GM18498 (cell line): ENCODE results near the gene PRODH2.
A peak's percentile ranks its signal among the peaks of the same experiment; 100 is the strongest.
"Not testable (repeated sequence)": the region's sequence is repeated elsewhere in the genome, so short reads cannot be mapped to it uniquely, and the experiment has no call there.

ENCODE experiments used
- ATAC-seq: cut with Tn5 transposase; IDR thresholded peaks from one replicate; pipeline ENCODE4 v1.9.1; 2021; ENCODE audit warnings: mild to moderate bottlenecking, moderate library complexity; ENCODE audit not compliant: unreplicated experiment

The PRODH2 gene

GRCh38 chr19:35782589-35782988, 30.1 kb downstream of the PRODH2 start:
- ATAC-seq = no peak

GRCh38 chr19:35781650-35782049, 31.0 kb downstream of the PRODH2 start:
- ATAC-seq = no peak

- no peak for ATAC-seq
Observed at GRCh38 chr19:35780717-35781116, 31.9 kb downstream of the PRODH2 start.

- no peak for ATAC-seq
Observed at GRCh38 chr19:35780058-35780457, 32.6 kb downstream of the PRODH2 start.

GRCh38 chr19:35779033-35779432, 33.6 kb downstream of the PRODH2 start:
- ATAC-seq = no peak

- ATAC-seq = no peak
Observed at GRCh38 chr19:35777961-35778360, 34.7 kb downstream of the PRODH2 start.

DNA sequence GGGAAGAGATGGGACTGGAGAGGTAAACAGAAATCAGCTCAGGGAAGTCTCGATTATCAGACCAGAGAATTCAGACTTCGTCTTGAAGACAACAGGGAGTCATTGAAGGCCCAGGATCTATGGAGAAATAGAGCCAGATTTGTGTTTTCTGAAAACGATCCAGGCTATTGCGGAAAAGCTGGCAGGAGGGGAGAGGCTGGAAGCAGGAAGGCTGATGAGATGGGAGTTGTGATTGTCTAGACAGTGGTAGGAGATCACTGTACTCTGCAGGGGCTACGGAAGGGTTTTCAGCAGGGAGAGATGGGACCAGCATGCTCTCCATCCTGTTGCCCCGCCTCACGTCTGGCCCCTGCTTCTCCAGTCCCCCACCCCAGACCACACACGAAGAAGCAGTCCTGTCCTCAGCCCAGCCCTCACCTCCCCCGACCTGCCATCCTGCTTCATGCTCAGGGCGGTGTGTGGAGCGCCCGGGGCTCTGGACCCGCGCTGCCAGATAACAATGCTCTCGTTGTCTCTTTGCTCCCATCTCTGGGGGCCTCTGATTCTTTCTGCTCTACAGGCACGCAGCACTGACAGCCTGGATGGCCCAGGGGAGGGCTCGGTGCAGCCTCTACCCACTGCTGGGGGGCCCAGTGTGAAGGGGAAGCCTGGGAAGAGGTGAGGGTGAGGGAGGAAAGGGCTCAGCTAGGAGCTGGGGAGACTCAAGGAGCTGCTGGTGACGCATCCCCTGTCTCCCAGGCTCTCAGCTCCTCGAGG, 35.4 kb downstream of the PRODH2 start:
- ATAC-seq = no peak

DNA sequence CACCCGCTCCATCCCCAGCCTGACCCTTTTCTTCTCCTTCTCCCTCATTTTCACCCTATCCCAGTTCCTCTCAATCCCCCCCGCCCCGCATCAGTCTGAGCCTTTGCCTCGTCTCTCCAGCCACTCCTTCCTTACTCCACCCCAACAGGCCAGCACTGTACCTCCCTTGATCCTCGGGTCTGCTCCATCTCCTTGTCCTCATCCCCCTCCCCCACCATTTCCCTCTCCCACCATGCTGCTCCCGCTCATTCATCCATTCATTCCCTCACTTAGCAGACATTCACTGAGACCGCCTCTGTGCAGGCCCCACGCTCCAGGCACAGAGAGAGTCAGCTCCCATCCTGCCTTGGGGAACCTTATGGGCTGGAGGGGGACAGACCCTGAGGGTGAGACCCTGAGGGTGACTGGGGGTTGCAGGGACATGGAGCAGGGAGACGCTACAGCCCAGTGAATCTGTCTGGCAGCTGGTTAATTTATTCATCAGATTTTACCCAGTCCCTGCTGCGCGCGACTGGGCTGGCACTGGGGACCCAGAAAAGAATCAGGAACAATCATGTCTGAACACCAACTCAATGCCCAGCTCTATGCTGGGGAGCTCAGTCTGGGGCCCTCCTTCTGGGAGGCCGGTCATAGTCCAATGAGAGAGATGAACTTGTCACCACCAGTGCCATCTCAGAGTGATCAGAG, 36.4 kb downstream of the PRODH2 start:
- no peak for ATAC-seq

GRCh38 chr19:35775298-35776101, 37.1 kb downstream of the PRODH2 start, which contains the start of gene ARHGAP33:
Gene ARHGAP33 (plus strand): TSS chr19:35775564. CDS start chr19:35775659, 95 bp downstream.
- peak; percentile 95 for ATAC-seq

- ATAC-seq = no peak
Observed at GRCh38 chr19:35775046-35775297, 37.7 kb downstream of the PRODH2 start.

DNA sequence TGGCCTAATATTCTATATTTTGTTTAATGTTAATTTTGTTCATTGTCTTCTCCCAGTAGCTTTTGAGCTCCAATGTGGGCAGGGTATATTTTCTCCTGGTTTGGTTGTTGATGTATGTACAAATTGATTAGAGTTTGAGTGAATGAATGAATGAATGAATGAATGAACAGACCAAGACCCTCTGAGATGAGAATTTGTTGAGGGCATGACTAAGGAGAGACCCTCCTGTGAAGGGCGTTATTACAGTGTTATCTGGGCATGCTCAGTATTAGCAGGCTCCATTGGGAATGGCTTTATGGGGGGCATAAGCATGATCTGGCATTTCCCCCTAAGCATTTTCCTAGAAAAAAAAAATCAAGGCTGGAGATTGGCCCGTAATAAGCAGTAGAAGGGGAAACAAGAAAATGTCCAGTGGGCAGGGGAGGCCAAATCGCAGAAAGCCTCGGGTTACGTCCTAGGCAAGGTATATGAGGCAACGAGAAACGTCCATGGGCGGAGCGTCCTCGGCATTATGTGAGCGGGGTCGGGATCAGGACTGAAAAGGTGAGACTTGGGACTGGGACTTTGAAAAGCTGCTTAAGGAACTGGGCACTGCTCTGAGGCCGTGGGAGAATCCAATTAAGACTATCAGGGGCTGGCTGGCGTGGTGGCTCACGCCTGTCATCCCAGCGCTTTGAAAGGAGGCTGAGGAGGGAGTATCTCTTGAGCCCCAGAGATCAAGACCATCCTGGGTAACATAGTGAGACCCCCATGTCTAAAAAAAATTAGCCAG, 38.2 kb downstream of the PRODH2 start:
- no peak for ATAC-seq

DNA sequence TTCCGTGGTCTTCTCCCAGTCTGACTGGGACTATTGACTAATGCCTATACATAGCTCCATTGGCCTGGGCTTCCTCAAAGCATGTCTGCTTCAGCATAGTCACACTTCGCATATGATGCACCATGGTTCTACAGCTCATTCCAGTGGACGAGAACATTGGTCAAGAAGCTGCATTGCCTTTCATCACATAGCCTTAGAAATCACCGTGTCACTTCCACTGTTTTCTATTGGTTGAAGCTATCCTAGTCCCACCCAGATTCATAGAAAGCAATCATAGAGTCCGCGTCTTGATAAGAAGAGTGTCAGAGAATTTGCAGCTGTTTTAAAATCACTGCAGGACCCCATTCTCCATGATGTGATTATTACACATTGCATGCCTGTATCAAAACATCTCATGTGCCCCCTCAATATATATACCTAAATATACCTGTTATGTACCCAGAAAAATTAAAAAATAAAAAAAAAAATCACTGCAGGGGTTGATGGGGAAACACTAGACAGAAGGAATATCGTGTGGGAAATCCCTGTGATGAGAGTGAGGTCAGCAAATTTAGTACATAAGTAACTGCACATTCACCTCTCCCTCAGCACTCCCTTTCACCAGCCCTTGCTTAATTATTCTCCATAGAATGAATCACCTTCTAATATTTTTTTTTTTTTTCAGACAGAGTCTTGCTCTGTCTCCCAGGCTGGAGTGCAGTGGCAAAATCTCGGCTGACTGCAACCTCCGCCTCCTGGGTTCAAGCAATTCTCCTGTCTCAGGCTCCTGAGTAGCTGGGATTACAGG, 39.4 kb downstream of the PRODH2 start:
- no peak for ATAC-seq

- not testable (repeated sequence) for ATAC-seq
Observed at GRCh38 chr19:35772362-35772761, 40.3 kb downstream of the PRODH2 start.

DNA sequence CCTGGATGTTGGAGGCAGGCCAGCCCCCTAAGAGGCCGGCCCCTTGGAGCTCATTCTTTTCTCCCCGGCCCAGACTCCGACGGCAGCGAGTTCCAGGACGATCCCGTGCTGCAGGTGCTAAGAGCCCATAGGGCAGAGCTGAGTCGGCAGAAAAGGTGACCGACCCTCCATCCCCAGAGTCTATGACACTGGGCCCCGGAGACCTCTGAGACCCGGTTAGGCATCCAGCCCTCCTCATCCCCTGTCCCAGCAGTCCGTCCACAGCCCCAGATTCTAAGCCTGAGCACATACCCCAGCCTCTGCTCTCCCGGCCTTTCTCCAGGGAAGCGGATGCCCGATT, 44.6 kb downstream of the PRODH2 start:
- no peak for ATAC-seq

- no peak for ATAC-seq
Observed at GRCh38 chr19:35767288-35768081, 45.2 kb downstream of the PRODH2 start.

DNA sequence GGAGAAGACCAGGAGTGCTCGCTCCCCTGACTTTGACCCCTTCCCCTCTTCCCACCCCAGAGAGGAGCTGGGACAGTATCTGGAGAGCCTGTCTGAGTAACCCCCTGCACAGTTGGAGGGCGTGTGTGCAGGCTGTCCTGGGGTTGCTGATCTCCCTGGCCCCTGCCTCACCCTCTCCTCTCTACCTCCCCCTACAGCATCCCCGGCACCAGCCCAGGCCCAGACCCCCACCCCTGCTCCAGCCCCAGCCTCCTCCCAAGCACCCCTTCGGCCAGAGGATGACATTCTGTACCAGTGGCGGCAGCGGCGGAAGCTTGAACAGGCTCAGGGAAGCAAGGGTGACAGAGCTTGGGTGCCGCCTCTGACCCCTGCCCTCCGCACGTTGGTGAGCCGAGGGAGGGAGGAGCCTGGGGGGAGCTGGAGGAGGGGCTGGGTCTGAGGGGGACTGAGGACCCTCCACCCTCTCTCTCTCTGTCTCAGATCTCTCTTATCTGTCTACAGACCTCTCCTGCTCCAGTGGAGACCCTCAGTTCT, 46.0 kb downstream of the PRODH2 start:
- no peak for ATAC-seq

GRCh38 chr19:35764432-35765315, 48.0 kb downstream of the PRODH2 start:
- ATAC-seq = no peak

- no peak for ATAC-seq
Observed at GRCh38 chr19:35760711-35761349, 51.8 kb downstream of the PRODH2 start.
